SHP77 treated with DMSO at 0.1 percent for 48 hours (cell line): ENCODE data around the gene ATE1.

Experiments
- DNase-seq: peaks from one replicate; lab custom pipeline; 2025; lab: John Stamatoyannopoulos, UW

The ATE1 gene

DNA sequence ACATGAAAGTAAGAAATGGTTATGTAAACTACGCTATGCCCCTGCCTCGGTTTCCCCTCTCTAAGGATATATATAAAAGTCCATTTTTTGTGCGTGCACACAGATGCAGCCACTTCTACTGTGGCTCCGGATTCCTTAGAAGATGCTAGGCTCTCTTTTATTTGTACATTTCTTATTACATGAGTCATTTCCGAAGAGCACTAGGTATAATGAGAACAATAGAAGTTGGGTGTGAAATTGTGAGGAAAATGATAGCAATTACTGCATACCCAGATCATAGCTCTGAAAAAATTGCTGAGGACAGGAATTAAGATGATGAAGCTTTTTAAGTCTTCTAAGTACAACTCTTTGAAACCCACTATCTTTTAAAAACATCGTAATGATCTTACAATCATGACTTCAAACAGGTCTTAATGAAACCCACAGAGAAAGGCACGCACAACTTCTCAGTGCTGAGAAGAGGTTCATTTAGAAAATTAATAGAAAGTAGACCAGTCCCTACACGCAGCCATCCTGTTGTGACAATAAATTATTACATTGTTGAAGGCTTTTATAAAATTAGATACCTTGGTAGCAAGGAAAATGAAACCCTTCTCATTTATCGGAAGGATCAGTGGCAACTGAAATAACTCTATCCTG, 233.4 kb downstream of the ATE1 start:
- no peak for DNase-seq

- DNase-seq: no peak
These were observed 235.2 kb downstream of the ATE1 start for GRCh38 chr10:121692626-121693025.

DNA sequence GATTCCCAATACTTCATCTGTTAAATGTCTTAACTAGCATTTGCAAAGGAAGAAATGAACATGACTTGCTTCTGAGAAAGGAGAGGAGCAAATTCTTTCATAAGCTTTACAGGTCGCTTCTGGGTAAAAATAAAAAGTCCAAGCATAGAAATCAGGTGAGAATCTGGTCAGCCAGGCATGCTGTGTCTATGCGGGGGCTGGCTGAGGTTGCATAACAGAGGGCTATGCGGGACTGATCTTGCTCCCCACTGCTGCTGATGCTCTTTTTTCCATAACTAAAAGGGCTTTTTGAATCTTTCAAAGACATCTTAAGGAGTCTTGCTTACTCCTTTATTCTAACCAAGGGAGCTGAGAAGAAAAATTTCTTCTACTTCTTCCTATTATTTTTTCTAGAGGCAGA, 236.9 kb downstream of the ATE1 start:
- no peak for DNase-seq
